ENCODE measurements around the gene STX16.
"Not testable (repeated sequence)": the region's sequence is repeated elsewhere in the genome, so short reads cannot be mapped to it uniquely, and the experiment has no call there.

STX16 gene

GRCh38 chr20:58721951-58722778 lies 71.1 kb downstream of the STX16 start:
- DNase-seq (ENCODE audit: low read depth, low spot score): no peak

- no peak for DNase-seq (ENCODE audit: low read depth, low spot score)
These were observed 72.0 kb downstream of the STX16 start for GRCh38 chr20:58722877-58723627.

GRCh38 chr20:58723628-58723984 lies 72.5 kb downstream of the STX16 start:
- no peak for DNase-seq (ENCODE audit: low read depth, low spot score)

GRCh38 chr20:58726156-58726555 lies 75.1 kb downstream of the STX16 start:
- not testable (repeated sequence) for DNase-seq (ENCODE audit: low read depth, low spot score)
